ENCODE measurements around the gene VMP1.
"Not testable (repeated sequence)": the region's sequence is repeated elsewhere in the genome, so short reads cannot be mapped to it uniquely, and the experiment has no call there.

The VMP1 gene

DNA sequence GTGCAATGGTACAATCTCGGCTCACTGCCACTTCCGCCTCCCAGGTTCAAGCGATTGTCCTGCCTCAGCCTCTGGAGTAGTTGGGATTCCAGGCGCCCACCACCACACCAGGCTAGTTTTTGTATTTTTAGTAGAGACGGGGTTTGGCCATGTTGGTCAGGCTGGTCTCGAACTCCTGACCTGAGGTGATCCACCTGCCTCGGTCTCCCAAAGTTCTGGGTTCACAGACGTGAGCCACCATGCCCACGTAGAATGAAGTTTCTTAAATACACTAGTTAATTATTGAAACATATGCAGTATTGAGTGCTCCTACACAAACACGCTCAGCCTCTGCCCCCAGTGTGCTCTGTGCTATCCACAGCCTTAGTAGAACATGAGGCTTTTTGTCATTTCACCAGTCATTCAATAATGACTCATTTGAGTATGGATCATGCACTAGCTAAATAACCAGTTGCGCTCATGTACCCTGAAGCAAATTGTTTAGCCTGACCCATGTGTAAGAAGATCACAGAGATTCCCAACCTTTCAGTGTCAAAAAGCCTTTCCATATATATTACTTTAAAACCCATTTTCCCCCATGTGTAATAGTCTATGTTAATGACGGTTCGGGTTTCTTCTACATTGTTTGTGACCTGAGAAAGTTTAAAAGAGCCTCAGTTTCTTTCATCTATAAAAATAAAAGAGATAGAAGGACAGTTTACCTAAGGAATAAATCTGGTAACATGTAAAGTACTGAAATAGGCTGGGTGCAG, 135.6 kb downstream of the VMP1 start:
- no peak for DNase-seq

DNA sequence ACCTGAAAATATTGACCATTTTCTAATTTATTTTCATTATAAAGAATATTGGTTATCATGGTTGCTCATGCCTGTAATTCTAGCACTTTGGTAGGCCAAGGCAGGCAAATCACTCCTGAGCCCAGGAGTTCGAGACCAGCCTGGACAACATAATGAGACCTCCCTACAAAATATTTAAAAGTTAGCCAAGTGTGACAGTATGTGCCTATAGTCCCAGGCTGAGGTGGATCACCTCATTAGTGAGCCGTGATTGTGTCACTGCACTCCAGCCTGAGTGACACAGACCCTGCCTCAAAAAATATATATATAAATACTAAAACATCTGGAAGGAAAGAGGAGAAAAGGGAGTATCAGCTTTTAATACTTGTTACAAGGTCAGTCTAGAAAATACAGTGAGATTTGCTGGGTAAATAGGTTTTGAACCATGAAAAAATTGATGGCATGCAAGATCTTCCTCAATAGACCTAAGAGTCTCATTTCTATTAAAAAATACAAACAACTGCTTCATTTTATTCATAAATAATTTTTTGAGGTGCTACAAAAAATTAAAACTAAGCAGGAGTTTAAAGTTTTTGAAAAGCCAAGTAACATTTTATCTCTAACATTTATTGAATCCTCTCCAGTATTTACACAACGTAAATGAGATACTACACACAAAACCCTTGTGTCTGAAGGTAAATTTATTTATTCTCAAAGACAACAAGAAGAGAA, 137.6 kb downstream of the VMP1 start:
- DNase-seq: no peak

DNA sequence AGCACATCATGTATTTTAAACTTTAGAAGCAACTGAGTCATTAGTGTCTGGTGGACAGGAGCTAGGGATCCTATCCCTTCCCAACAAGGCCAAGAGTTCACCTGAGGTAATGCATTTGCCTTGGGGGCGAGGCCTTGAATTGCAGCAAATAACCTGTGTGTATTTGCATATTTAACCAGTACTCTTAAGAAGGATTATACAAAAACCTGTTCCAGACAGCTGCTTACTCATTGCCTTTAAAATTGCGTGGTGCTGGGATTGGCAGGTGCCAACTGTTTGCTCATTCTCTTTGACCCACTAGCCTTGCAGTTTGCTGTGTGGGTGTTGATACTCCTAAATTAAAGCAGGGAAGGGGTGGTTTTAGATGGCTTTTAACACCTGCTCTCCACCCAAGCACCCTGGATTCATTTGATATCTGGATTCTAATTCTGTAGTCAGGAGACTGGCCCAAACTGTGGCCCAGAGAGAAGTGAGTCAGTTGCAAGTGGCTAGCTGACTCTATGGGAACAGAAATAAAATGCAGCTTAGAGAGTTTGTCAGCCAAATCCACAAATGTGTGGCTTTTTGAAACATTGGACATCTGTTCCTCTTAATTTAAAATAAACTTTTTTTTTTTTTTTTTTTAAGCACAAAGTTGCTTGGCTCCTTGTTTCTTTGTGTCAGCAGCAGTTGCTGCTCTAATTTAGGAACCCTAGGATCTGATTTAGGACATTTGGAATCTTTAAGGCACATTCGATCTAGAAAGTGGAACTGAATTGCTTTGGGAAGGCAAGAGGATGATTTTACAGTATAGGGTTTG, 138.3 kb downstream of the VMP1 start:
- DNase-seq: no peak

DNA sequence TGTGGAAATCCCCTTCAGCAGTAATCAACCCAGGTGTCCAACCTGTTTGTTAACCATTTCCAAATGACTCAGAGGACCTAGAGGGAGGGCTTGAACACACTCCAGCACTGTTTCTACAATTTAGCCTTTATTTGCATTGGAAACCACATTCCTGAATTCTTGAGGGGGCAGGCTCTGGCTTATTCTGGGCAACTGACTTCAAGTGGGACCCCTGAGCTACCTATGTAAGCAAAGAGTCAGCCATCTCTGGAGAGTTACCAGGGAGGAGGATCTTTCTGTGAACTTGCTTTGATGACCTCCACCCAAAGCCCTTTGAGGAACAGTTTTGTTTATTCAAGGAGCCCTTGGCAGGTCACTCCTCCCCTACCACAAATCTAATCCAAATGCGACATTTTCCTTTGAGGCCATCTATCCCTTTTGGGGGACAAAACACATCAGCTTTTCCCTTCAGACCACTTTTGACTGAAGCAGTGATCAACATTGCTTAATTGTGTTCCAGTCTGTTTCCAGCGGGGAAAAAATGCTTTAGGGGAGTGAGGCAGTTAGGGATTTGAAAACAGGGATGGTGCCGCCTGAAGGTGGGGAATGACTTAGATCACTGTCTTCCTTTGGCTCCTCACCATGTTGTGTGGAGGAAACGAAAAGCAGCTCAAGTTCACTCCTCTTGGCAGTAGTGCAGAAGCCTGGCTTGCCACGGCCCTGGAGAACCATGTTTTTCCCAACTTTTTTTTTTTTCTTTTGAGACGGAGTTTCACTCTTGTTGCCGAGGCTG, 139.1 kb downstream of the VMP1 start:
- DNase-seq: no peak

DNA sequence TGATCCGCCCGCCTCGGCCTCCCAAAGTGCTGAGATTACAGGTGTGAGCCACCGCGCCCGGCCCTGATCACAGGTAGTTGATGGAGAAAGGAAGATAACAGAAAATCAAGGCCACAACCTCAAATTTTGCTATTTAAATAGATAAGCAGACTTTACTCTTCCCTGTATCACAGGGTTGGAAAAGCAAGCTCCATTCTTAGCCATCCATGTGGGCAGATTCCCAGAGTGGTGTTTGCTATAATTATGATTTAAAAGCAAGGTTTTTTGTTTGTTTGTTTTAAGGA, 140.9 kb downstream of the VMP1 start:
- DNase-seq: no peak

DNA sequence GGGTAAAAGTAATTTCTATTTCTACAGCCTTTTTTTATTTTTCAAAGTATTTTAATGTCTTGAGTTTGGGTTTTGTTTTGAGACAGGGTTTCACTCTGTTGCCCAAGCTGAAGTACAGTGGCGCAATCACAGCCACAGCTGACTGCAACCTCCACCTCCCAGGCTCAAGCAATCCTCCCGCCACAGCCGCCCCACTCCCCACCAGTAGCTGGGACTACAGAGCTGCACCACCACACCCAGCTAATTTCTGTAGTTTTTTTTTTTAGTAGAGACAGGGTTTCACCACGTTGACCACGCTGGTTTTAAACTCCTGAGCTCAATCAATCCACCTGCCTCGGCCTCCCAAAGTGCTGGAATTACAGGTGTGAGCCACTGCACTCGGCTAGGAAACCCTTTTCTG, 141.3 kb downstream of the VMP1 start:
- DNase-seq: peak; percentile 77 to 88

DNA sequence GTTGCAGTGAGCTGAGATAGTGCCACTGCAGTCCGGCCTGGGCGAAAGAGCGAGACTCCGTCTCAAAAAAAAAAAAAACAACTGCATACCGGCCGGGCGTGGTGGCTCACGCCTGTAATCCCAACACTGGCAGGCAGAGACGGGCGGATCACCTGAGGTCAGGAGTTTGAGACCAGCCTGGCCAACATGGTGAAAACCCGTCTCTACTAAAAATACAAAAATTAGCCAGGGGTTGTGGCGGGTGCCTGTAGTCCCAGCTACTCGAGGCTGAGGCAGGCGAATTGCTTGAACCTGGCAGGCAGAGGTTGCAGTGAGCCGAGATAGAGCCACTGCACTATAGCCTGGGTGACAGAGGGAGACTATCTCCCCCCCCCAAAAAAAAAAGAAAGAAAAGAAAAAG, 142.9 kb downstream of the VMP1 start:
- not testable (repeated sequence) for DNase-seq

DNA sequence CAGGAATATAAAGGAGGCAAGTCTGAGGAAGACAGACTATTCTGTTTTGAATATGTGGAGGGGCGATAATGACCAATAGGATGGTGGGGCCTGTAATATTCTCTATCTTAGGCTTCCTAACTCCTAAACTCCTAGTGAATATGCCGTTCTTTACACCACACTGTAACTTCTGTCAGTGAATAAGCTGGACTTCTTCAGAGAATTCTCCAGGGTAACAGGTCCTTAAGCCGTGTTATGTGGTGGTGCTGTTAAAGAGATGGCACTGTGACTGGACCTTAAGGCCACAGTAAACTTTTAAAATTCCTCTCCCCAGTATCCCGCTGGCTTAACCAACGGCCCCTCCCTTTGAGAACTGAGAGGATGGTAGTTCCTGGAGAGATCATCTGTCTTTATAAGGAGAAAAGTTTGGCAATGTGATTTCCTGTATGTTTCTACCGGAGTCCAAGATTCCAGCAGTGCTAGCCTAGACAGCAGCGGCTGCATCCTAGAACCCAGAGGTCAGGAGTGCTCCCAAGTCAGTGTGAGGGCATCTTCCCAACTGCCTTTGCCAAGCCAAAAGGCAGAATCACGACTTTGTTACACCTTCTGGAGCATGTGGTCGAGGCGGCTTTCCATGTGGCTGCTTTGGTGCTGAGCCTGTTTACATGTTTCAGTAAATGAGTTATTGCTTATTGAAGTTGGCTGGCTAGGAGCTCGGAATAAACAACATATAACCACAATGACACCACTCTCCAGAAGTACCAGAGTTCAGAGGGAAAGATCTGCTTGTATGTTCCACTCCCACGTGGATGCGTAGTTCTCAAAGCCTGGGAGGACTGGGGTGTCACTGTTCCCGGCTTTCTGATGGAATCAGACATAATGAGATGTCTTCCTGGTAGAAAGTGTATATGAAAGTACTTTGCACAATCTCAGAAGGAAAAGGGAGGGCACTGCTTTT, 144.3 kb downstream of the VMP1 start:
- DNase-seq: no peak

DNA sequence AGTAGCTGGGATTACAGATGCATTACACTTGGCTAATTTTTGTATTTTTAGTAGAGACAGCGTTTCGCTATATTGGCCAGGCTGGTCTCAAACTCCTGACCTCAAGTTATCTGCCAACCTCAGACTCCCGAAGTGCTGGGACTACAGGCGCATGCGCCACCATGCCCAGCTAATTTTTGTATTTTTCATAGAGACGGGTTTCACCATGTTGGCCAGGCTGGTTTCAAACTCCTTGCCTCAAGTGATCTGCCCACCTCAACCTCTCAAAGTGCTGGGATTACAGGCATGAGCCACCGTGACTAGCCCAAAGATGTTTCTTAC, 145.4 kb downstream of the VMP1 start:
- DNase-seq: not testable (repeated sequence)

DNA sequence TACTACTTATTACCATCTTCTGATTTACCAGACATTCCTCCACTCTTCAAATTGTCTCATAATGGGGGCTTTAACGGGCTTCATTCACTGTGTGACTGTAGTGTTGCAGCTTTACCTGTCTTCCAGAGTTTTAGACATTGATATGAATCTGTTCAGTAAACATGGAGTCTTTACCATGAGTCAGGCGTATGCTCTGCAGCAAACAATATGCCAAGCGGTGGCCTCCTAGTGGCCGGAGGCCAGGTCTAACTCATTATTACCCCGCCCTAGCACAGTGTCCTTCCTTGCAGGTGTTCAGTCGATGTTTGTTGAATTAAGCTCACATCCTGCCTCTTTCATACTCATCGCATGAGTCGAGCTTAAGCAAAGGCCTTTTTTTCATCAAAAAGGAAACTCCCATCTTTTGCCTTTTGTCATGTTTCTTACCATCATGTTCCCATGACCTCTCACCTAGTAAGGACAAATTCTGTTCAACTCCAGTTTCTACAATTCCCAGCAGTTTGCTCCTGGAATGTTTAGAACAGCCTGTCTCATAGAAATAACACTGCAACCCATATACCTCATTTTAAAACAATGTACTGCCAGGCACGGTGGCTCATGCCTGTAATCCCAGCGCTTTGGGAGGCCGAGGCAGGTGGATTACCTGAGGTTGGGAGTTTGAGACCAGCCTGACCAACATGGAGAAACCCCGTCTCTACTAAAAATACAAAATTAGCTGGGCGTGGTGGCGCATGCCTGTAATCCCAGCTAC, 145.9 kb downstream of the VMP1 start:
- no peak for DNase-seq

DNA sequence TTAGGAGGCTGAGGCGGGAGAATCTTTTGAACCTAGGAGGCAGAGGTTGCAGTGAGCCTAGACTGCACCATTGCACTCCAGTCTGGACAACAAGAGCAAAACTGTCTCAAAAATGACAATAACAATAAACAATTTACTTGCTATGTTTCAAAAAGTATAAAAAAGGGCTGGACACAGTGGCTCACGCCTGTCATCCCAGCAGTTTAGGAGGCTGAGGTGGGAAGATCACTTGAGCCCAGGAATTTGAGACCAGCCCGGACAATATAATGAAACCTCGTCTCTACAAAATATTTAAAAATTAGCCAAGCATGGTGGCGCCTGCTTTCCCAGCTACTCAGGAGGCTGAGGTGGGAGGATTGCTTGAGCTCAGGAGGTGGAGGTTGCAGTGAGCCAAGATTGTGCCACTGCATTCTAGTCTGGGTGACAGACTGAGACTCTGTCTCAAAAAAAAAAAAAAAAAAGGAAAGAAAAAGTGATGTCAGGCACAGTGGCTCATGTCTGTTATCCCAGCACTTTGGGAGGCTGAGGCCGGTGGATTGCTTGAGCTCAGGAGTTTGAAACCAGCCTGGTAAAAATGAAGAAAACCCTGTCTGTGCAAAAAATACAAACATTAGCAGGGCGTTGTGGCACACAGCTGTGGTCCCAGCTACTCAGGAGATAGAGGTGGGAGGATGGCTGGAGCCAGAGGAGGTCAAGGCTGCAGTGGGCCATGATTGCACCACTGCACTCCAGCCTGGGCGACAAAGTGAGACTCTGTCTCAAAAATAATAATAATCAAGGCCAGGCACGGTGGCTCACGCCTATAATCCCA, 146.7 kb downstream of the VMP1 start:
- not testable (repeated sequence) for DNase-seq

DNA sequence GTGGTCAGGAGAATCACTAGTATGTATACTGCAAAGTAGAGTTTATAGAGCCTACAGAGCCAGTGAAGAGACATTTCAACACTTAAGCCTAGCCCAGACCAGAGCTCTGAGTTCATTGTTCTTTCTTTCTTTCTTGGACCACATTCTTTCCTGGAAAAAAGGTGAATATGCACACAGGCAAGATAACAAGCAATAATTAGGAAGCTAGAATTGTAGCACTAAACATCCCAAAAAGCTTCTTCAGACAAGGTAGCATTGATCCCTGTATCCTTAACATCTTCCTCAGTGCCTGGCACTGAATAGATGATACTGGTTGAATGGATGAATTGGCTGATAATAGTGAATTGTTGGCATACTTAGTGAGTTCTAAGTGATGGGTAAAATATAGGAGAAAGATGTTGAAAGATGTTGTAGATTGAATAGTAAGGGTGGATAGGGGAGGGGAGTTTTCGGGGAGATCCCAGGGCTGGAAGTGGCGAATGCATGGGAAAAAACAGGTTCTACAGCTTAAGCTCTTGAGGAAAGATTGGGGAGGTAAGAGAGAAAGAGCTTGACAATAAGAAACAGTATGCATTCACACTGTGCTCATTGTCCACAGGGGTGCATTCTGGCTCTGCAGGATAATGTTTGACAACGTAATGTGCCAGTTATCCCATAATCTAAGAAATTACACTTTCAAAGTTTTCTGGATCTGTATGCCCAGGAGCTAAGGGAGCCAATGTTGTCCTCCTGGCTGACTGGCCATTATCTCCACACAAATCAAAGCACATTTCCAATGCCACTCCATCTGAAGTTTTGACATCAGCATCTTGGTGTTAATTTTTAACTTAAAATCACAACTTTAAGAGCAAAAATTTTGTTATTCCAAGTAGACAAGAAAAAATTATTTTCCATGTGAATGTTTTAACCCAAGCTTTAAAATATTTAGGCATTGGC, 149.7 kb downstream of the VMP1 start:
- no peak for DNase-seq

DNA sequence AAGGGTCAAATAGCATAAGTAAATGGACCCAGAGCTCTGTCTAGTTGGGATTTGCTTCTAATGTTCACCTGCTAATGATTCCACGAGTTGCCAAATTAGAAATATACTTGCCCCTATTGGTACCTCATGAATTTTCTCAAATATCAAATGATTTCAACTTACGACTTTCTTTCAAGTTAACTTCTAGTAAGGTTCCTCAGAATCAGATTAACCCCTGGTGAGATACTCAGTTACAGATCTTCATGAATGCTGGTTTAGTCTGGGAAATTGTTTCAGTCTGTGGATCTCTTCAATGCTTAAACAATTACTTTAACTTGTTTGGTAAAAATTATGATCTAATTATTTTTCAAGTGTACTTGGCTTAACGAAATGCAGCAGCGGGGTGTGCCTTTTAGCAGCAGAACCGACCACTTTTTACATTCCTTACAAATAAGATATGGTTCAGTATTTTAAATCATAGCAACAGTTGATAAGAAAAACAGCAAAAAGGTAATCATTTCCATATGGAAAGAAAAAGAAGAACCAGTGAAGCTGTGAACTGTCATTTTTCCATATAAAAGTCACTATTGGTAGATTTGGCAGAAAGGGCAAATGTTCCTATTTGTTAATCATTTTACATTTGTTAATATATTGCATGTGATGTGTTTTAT, 150.8 kb downstream of the VMP1 start:
- DNase-seq: no peak

DNA sequence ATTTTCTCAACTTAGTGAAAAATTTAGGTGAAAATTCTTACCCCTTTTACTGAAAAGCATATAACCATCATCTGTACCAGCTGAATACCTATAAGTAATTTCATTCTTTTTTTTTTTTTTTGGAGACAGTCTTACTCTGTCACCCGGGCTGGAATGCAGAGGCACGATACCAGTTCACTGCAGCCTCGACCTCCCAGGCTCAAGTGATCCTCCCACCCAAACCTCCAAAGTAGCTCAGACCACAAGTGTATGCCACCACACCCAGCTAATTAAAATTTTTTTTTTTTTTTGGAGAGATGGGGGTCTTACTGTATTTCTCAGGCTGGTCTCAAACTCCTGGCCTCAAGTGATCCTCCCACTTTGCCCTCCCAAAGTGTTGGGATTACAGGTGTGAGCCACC, 151.5 kb downstream of the VMP1 start:
- no peak for DNase-seq

DNA sequence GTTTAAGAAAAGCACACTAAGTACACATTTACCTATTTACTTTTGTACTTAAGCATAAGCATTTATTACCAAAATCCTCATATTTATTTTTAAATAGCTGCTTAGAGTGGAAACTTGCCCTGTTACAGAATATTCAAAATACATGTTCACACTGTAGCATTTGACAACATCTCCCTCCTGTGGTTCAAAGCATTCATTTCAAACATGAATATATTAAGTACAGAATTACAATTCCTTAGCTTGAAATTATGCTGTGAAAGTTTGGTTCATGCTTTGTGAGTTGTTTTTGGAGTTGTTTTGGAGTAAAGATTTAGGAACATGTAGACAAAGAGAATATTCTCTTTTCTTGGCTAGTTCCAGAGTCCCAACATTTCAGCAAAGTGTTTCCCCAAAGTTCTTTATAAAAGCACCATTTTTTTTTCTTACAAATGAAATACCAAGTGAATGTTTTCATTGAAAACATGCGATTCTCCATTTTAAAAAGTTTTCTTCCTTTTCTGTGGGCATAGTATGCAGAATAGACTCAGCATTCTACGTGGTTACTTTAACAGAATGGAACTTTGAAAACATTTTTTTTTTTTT, 152.1 kb downstream of the VMP1 start:
- peak; percentile 81 to 82 for DNase-seq

DNA sequence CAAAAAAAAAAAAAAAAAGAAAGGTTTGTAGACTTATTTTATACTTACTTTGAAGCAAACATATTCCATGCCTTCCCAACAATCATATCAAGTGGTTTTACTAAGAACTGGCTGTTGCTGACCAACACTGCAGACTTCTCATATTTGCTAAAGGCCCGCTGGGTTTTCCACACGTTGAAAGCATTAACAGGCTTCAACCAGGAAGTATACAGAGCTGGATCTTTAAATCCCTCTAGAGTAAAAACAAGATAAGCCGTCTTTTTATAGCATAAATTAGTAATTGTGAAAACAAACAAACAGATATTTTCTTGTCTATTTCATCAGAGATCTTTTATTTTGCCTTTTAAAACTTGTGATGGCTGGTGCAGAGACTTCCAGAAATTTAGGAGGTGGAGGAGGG, 156.2 kb downstream of the VMP1 start:
- no peak for DNase-seq

DNA sequence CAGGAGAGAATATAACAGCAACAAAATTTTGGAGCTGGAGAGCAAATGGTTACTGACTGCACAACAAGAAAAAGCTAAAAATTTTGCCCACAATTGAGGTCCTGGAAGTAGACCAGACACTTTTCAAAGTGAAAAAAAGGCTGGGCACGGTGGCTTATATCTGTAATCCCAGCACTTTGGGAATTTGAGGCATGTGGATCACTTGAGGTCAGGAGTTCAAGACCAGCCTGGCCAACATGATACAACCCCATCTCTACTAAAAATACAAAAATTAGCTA, 162.4 kb downstream of the VMP1 start:
- DNase-seq: no peak

DNA sequence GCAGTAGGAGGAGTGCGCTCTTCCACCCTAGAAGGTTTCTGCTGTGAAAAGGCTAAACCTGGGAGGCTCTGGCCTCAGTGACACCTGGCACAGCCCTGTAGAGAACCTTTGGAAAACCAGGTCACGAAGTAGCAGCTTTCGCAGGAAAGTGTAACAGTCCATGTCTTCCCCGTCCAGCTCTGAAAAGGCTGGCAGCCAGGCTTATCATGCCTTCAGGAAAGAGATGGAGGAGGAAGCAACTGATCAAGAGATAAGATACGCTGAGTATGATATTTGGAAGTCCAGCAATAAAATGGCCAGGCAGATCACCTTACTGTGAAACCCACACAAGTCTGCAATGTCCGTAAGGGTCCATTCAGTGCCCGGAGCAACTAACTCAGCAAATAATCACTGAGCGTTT, 163.0 kb downstream of the VMP1 start:
- DNase-seq: no peak

DNA sequence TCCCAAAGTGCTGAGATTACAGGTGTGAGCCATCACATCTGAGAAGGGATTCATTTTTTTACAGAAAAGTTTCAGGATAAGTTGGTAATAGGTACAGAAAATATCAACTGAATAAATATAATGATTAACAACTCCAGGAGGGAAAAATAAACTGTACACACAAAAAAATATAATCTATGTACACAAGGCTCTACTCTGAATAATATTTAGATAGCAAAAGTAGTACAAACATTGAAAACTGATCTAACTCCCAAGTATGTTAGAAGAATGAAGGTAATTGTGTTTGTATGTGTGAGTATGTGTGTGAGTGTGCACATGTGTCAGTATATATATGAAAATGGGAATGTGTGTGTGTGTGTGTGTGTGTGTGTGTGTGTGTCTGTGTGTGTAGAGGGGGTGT, 164.9 kb downstream of the VMP1 start:
- no peak for DNase-seq

Measured in AML-193 (cell line).